Stimulated activated naive CD4-positive, alpha-beta T cell (primary cell): ENCODE results near the gene ARHGEF17.
A peak's percentile ranks its signal among the peaks of the same experiment; 100 is the strongest.
"Not testable (repeated sequence)": the region's sequence is repeated elsewhere in the genome, so short reads cannot be mapped to it uniquely, and the experiment has no call there.

Experiments used
- DNase-seq, 6 experiments: peaks; one replicate each; lab custom pipeline; 2025; lab: John Stamatoyannopoulos, UW

Gene ARHGEF17

GRCh38 chr11:73271936-73272679, 36.0 kb upstream of the ARHGEF17 start, which contains the start of gene P2RY6:
TSS of gene P2RY6 (plus strand) at chr11:73272338. CDS start at chr11:73296519, 24,181 bp downstream.
- no peak for DNase-seq

GRCh38 chr11:73272680-73273038, 35.4 kb upstream of the ARHGEF17 start:
- no peak for DNase-seq

GRCh38 chr11:73273222-73273895, 34.7 kb upstream of the ARHGEF17 start:
- DNase-seq = no peak

- DNase-seq = not testable (repeated sequence)
These were observed 33.9 kb upstream of the ARHGEF17 start for GRCh38 chr11:73274191-73274590.

GRCh38 chr11:73274722-73275380, 33.2 kb upstream of the ARHGEF17 start:
- no peak for DNase-seq

GRCh38 chr11:73275381-73275750, 32.7 kb upstream of the ARHGEF17 start:
- DNase-seq = no peak

- DNase-seq = no peak
These were observed 30.6 kb upstream of the ARHGEF17 start for GRCh38 chr11:73277467-73277866.

- no peak for DNase-seq
These were observed 27.4 kb upstream of the ARHGEF17 start for GRCh38 chr11:73280626-73281025.

GRCh38 chr11:73281201-73281741, 26.8 kb upstream of the ARHGEF17 start:
- no peak for DNase-seq

GRCh38 chr11:73281796-73282660, 26.0 kb upstream of the ARHGEF17 start:
- DNase-seq = no peak

- DNase-seq = no peak
These were observed 24.6 kb upstream of the ARHGEF17 start for GRCh38 chr11:73283276-73284000.

- no peak for DNase-seq
These were observed 24.0 kb upstream of the ARHGEF17 start for GRCh38 chr11:73284106-73284505.

GRCh38 chr11:73285721-73286120, 22.4 kb upstream of the ARHGEF17 start:
- DNase-seq = no peak

GRCh38 chr11:73286240-73286810, 21.8 kb upstream of the ARHGEF17 start:
- DNase-seq = no peak

GRCh38 chr11:73287400-73288101, 20.5 kb upstream of the ARHGEF17 start:
- DNase-seq = no peak

- no peak for DNase-seq
These were observed 19.7 kb upstream of the ARHGEF17 start for GRCh38 chr11:73288192-73288872.

- peak in 4 of 6 experiments; percentile 6 to 21 (median 17) for DNase-seq
These were observed 19.0 kb upstream of the ARHGEF17 start for GRCh38 chr11:73288873-73289707.

- no peak for DNase-seq
These were observed 17.5 kb upstream of the ARHGEF17 start for GRCh38 chr11:73290536-73290935.

- DNase-seq = no peak
These were observed 16.9 kb upstream of the ARHGEF17 start for GRCh38 chr11:73291196-73291595.
